Measurements from ENCODE around the gene KLHL6. TPM values are rescaled to one million over a fixed set of nuclear protein-coding genes. Genes with fewer than 3 reads are reported as not detected.

The KLHL6 gene
- total and polyA plus RNA-seq, 2 of the 13 experiments (the other 11 are each of a cell fraction or from before 2014, with no cell fraction given): not detected

- TF ChIP-seq CENPBD1 (CRISPR knock-in tag; IDR thresholded peaks at IDR 0.05; ENCODE audit: borderline replicate concordance, low read depth): no peak
- TF ChIP-seq ZNF234 (CRISPR knock-in tag; conservative IDR thresholded peaks at IDR 0.05): no peak
- TF ChIP-seq MIXL1 (CRISPR knock-in tag; IDR thresholded peaks at IDR 0.05): peak; percentile 94
- TF ChIP-seq ZNF710 (CRISPR knock-in tag; IDR thresholded peaks at IDR 0.05; ENCODE audit: borderline replicate concordance): peak; percentile 75; the same call in 1 of the 2 replicates
- peak; percentile 86 for TF ChIP-seq NCOA2 (CRISPR knock-in tag; IDR thresholded peaks at IDR 0.05)
- TF ChIP-seq SIN3A (IDR thresholded peaks at IDR 0.05; ENCODE audit: borderline replicate concordance, low read depth, low read length): no peak
- TF ChIP-seq GMEB2 (CRISPR knock-in tag; IDR thresholded peaks at IDR 0.05; ENCODE audit: low read depth): no peak
- no peak for TF ChIP-seq ZNF550 (CRISPR knock-in tag; IDR thresholded peaks at IDR 0.05; ENCODE audit: borderline replicate concordance)
- TF ChIP-seq CBX5 (CRISPR knock-in tag; IDR thresholded peaks at IDR 0.05; ENCODE audit: borderline replicate concordance): no peak
- TF ChIP-seq E2F2 (CRISPR knock-in tag; IDR thresholded peaks at IDR 0.05; ENCODE audit: borderline replicate concordance): 0 out of 2 replicates have a peak, but pooled peaks have one; percentile 37
- no peak for TF ChIP-seq TGIF2 (CRISPR knock-in tag; IDR thresholded peaks at IDR 0.05)
- TF ChIP-seq ZUFSP (CRISPR knock-in tag; IDR thresholded peaks at IDR 0.05; ENCODE audit: borderline replicate concordance): no peak
- peak; percentile 75; the same call in 1 of the 2 replicates for TF ChIP-seq CREM (IDR thresholded peaks at IDR 0.05)
- TF ChIP-seq CREM (CRISPR knock-in tag; IDR thresholded peaks at IDR 0.05): no peak
- TF ChIP-seq FOSL1 (CRISPR knock-in tag; IDR thresholded peaks at IDR 0.05; ENCODE audit: borderline replicate concordance): no peak
- TF ChIP-seq ZNF777 (CRISPR knock-in tag; IDR thresholded peaks at IDR 0.05): 0 out of 2 replicates have a peak, but pooled peaks have one; percentile 24
- no peak for TF ChIP-seq ZNF235 (CRISPR knock-in tag; IDR thresholded peaks at IDR 0.05; ENCODE audit: borderline replicate concordance)
- no peak for TF ChIP-seq NONO (IDR thresholded peaks at IDR 0.05)
- peak; percentile 85 for TF ChIP-seq NONO (CRISPR knock-in tag; conservative IDR thresholded peaks at IDR 0.05)
- no peak for TF ChIP-seq SIN3B (IDR thresholded peaks at IDR 0.05; ENCODE audit: low read length)
- TF ChIP-seq DZIP1 (CRISPR knock-in tag; IDR thresholded peaks at IDR 0.05): no peak
- no peak for TF ChIP-seq ZNF891 (CRISPR knock-in tag; IDR thresholded peaks at IDR 0.05)
These were observed 91.0 kb downstream of the KLHL6 start (continued) for GRCh38 chr3:183464480-183464879.

Data from HepG2 (cell line).